ENCODE measurements around the gene TAF1C.

The TAF1C gene

DNA sequence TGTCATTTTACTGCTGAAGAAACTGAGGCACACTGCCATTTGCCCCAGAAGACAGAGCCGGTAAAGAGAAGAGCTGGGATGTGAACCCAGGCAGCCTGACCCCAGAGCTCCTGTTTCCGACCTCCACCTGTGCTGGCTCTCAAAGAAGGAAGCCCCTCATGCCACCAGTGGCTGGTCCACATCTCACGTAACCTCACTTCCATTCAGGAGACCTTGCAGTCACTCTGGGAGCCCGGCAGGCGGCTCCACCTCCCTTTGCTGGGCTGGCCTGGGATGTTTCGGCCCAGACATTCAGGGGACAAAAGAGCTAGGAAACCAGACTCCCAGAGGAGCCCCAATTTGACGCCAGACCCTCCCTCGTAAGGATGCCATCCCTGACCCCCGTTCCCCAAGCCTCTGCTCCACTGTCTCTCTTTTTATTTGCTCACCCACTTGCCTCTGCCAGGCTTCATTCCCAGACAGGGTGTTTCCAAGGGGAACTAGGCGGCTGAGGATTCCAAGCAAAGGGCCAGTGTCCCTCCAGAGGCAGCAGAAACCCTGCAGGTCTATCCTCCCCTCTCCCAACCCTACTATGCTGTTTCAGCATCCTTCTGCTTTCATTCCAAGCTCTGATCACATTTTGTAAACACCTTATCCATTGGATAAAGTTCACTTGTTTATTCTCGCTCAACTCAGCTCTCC, 2.8 kb downstream of the TAF1C start:
- peak overlapping the region; percentile 88 for H3K4me2 ChIP-seq (ENCODE audit: low read depth, low read length, poor library complexity, severe bottlenecking)
- TF ChIP-seq, protein P1, sequence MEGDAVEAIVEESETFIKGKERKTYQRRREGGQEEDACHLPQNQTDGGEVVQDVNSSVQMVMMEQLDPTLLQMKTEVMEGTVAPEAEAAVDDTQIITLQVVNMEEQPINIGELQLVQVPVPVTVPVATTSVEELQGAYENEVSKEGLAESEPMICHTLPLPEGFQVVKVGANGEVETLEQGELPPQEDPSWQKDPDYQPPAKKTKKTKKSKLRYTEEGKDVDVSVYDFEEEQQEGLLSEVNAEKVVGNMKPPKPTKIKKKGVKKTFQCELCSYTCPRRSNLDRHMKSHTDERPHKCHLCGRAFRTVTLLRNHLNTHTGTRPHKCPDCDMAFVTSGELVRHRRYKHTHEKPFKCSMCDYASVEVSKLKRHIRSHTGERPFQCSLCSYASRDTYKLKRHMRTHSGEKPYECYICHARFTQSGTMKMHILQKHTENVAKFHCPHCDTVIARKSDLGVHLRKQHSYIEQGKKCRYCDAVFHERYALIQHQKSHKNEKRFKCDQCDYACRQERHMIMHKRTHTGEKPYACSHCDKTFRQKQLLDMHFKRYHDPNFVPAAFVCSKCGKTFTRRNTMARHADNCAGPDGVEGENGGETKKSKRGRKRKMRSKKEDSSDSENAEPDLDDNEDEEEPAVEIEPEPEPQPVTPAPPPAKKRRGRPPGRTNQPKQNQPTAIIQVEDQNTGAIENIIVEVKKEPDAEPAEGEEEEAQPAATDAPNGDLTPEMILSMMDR (conservative IDR thresholded peaks at IDR 0.05; ENCODE audit: low read length), result no peak
- no peak for TF ChIP-seq EZH2phosphoT487 (IDR thresholded peaks at IDR 0.05; ENCODE audit: borderline replicate concordance)
- no peaks in the 10 kb centered on the region for H3K9me2 ChIP-seq (replicated peaks; ENCODE audit: low read depth, low read length)
- peak overlapping the region; percentile 85 for H3K9ac ChIP-seq (ENCODE audit: low read depth, low read length, poor library complexity, severe bottlenecking)
- no peaks in the 10 kb centered on the region for H3K27me3 ChIP-seq (ENCODE audit: insufficient read depth, low read length, poor library complexity, severe bottlenecking)
- H3K79me2 ChIP-seq (ENCODE audit: insufficient read depth, low read length), result peaks cover 46% of the 10 kb centered on the region
- H4K20me1 ChIP-seq (ENCODE audit: insufficient read depth, low read length, poor library complexity, severe bottlenecking), result peaks cover 14% of the 10 kb centered on the region
- H3K4me1 ChIP-seq (ENCODE audit: insufficient read depth, low read length, poor library complexity, severe bottlenecking), result peaks cover 12% of the 10 kb centered on the region
- H2AFZ ChIP-seq (ENCODE audit: low read length), result no peak overlapping the region
- H3K36me3 ChIP-seq (ENCODE audit: insufficient read depth, low read length), result peaks cover 20% of the 10 kb centered on the region; the same call in 1 of the 2 replicates
- peak overlapping the region; percentile 88 for H3K4me3 ChIP-seq (ENCODE audit: low read length, poor library complexity, severe bottlenecking)
- H3K9me3 ChIP-seq (ENCODE audit: insufficient read depth, low read depth, low read length), result no peaks in the 10 kb centered on the region
- H3F3A ChIP-seq (ENCODE audit: low read depth), result no peaks in the 10 kb centered on the region

DNA sequence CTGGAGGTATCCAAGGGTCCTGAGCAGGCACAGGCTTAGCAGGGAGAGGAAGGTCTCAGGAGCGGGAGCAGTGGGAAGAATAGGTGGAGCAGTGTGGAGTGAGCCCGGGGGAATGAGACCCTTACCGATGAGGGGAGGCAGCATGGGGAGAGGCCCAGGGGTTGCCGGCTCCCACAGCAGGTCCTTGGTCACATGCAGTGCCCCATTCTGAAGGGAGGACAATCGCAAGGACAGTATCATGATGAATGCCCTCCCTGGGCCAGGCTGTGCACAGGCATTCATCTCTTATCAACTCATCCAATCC, 3.3 kb downstream of the TAF1C start:
- H3K36me3 ChIP-seq (ENCODE audit: insufficient read depth, low read length), result peaks cover 23% of the 10 kb centered on the region; the same call in 1 of the 2 replicates
- no peak overlapping the region for H3K9ac ChIP-seq (ENCODE audit: low read depth, low read length, poor library complexity, severe bottlenecking)
- H3K4me1 ChIP-seq (ENCODE audit: insufficient read depth, low read length, poor library complexity, severe bottlenecking), result peaks cover 12% of the 10 kb centered on the region
- H3K4me2 ChIP-seq (ENCODE audit: low read depth, low read length, poor library complexity, severe bottlenecking), result peak overlapping the region; percentile 88
- H3K4me3 ChIP-seq (ENCODE audit: low read length, poor library complexity, severe bottlenecking), result no peak overlapping the region
- peaks cover 14% of the 10 kb centered on the region for H4K20me1 ChIP-seq (ENCODE audit: insufficient read depth, low read length, poor library complexity, severe bottlenecking)
- no peaks in the 10 kb centered on the region for H3K27me3 ChIP-seq (ENCODE audit: insufficient read depth, low read length, poor library complexity, severe bottlenecking)
- peaks cover 46% of the 10 kb centered on the region for H3K79me2 ChIP-seq (ENCODE audit: insufficient read depth, low read length)
- no peaks in the 10 kb centered on the region for H3K9me3 ChIP-seq (ENCODE audit: insufficient read depth, low read depth, low read length)
- no peak overlapping the region for H2AFZ ChIP-seq (ENCODE audit: low read length)
- no peaks in the 10 kb centered on the region for H3F3A ChIP-seq (ENCODE audit: low read depth)
- no peak for TF ChIP-seq EZH2phosphoT487 (IDR thresholded peaks at IDR 0.05; ENCODE audit: borderline replicate concordance)
- TF ChIP-seq, protein P1 (conservative IDR thresholded peaks at IDR 0.05; ENCODE audit: low read length), result no peak
- H3K9me2 ChIP-seq (replicated peaks; ENCODE audit: low read depth, low read length), result no peaks in the 10 kb centered on the region

DNA sequence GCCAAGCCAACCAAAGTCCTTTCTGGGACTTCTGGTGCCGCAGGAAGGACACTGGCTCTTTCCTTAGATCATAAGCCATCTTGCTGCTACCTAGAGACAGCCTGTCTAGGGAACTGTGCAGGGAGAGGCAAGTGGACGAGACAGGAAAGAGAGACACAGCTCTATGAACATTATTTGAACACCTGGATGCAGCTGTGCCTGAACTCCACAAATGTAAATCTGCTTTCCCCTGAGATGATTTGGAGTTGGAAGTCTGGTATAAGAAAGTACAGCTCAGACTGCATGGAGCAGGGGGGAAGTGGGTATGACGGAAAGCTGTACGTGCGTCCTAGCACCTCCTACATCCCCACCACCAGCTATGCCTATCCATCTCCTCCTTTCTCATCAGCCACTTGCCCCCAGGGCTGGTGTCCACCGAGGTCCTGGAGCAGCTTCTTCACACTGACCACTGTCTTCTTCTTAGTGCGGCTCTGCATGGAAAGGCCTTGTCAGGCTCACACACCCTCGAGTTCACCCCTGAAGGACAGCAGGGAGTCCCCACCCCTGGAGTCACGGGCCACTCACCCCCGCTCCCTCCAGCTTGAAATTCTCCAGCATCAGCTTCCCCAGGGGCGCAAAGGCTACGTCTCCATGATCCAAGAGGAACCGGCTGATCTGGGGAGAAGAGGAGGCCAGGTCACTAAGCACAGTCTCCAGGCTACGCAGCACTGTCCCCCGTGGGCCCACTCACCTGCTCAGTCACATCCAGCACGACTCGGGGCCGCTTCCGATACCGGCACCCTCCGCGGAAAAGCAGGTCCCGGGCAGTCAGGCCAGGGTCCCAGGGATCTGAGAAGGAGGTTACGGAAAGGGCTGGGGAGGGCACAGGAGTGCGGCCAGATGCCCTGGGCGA, 3.9 kb downstream of the TAF1C start:
- TF ChIP-seq, protein P1 (conservative IDR thresholded peaks at IDR 0.05; ENCODE audit: low read length), result no peak
- no peak for TF ChIP-seq EZH2phosphoT487 (IDR thresholded peaks at IDR 0.05; ENCODE audit: borderline replicate concordance)
- Histone ChIP-seq H3K36me3 (ENCODE audit: insufficient read depth, low read length) (peaks cover 29% of the 10 kb centered on the region; the same call in 1 of the 2 replicates), H4K20me1 (ENCODE audit: insufficient read depth, low read length, poor library complexity, severe bottlenecking) (peaks cover 14% of the 10 kb centered on the region), H2AFZ (ENCODE audit: low read length) (no peak overlapping the region), H3K4me1 (ENCODE audit: insufficient read depth, low read length, poor library complexity, severe bottlenecking) (peaks cover 12% of the 10 kb centered on the region), H3K9me3 (ENCODE audit: insufficient read depth, low read depth, low read length) (no peaks in the 10 kb centered on the region), H3K9me2 (replicated peaks; ENCODE audit: low read depth, low read length) (no peaks in the 10 kb centered on the region), H3K27me3 (ENCODE audit: insufficient read depth, low read length, poor library complexity, severe bottlenecking) (no peaks in the 10 kb centered on the region), H3K79me2 (ENCODE audit: insufficient read depth, low read length) (peaks cover 46% of the 10 kb centered on the region), H3K4me3 (ENCODE audit: low read length, poor library complexity, severe bottlenecking) (no peak overlapping the region), H3K9ac (ENCODE audit: low read depth, low read length, poor library complexity, severe bottlenecking) (no peak overlapping the region), H3F3A (ENCODE audit: low read depth) (no peaks in the 10 kb centered on the region), H3K4me2 (ENCODE audit: low read depth, low read length, poor library complexity, severe bottlenecking) (peak overlapping the region; percentile 88)
